ENCODE results near the gene SERF1A. TPM values are rescaled to one million over a fixed set of nuclear protein-coding genes. Genes with fewer than 3 reads are reported as not detected.
"Not testable (repeated sequence)": the region's sequence is repeated elsewhere in the genome, so short reads cannot be mapped to it uniquely, and the experiment has no call there.

SERF1A gene
- total and polyA plus RNA-seq, 2 of the 8 experiments (the other 6 are each of a cell fraction or from before 2014, with no cell fraction given) = 4.0 to 17.2 TPM

DNA sequence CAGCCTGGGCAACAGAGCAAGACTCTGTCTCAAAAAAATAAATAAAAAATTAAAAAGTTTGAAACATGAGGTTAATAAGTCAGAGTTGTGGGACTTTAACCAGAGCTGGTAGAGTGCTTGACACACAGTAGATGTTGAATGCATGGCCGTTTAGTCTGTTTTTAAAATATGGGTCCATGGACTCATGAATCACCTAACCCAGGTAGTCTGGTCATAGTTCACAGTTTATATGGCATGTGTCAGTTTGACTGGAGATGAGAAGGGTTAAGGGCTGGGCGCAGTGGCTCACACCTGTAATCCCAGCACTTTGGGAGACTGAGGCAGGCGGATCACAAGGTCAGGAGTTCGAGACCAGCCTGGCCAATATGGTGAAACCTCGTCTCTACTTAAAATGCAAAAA lies 6.2 kb downstream of the SERF1A start:
- H3K23ac ChIP-seq (ENCODE audit: insufficient read length); H3K79me2 ChIP-seq (ENCODE audit: control insufficient read depth in 1 of 2, insufficient read depth in 2 of 2, low read length in 2 of 2); H3K9me3 ChIP-seq (ENCODE audit: insufficient read depth in 2 of 2, low read depth in 1 of 2, low read length in 1 of 2); H4K5ac ChIP-seq (ENCODE audit: insufficient read length, low read depth, low read length); H3K23me2 ChIP-seq (ENCODE audit: low read depth, low read length); POLR2A ChIA-PET (ENCODE audit: partially characterized antibody); H4K91ac ChIP-seq (replicated peaks; ENCODE audit: insufficient read length, low read length); H3K4me1 ChIP-seq (replicated peaks in 1 of 4; ENCODE audit: control insufficient read depth in 3 of 4, insufficient read depth in 4 of 4, low read length in 3 of 4); H3K79me1 ChIP-seq (ENCODE audit: low read depth, low read length); H3K27me3 ChIP-seq (replicated peaks in 1 of 4; ENCODE audit: control insufficient read depth in 3 of 4, extremely low read depth in 1 of 4, insufficient read depth in 3 of 4, low read length in 3 of 4); H3K4me2 ChIP-seq (ENCODE audit: insufficient read depth in 1 of 2, low read depth in 2 of 2, low read length in 2 of 2); H3K4me3 ChIP-seq (ENCODE audit: extremely low read depth in 1 of 4, insufficient read depth in 2 of 4, low read depth in 3 of 4, low read length in 4 of 4); FAIRE-seq; H3K9ac ChIP-seq (replicated peaks in 1 of 4; ENCODE audit: extremely low read depth in 1 of 4, low read depth in 3 of 4, low read length in 3 of 4); H2BK12ac ChIP-seq (ENCODE audit: low read depth, low read length); H2BK120ac ChIP-seq (replicated peaks; ENCODE audit: low read depth, low read length); H2AK5ac ChIP-seq (ENCODE audit: low read depth, low read length); H3K4ac ChIP-seq (replicated peaks; ENCODE audit: insufficient read length, low read depth, low read length); H2BK5ac ChIP-seq (ENCODE audit: low read depth, low read length); H2AFZ ChIP-seq (ENCODE audit: low read length); H3K14ac ChIP-seq (ENCODE audit: insufficient read length); H3K27ac ChIP-seq (ENCODE audit: low read depth, low read length); H4K8ac ChIP-seq (ENCODE audit: extremely low read depth, insufficient read depth, low read length); H2BK15ac ChIP-seq (ENCODE audit: low read length); H3K36me3 ChIP-seq (ENCODE audit: control insufficient read depth in 2 of 4, insufficient read depth in 4 of 4, low read length in 3 of 4); H3K56ac ChIP-seq (replicated peaks; ENCODE audit: insufficient read length, low read depth, low read length); H4K20me1 ChIP-seq (replicated peaks in 1 of 2; ENCODE audit: control insufficient read depth in 1 of 2, insufficient read depth in 2 of 2, low read length in 2 of 2); CTCF ChIA-PET (ENCODE audit: partially characterized antibody); H3K18ac ChIP-seq (ENCODE audit: extremely low read depth, low read length); H2BK20ac ChIP-seq (ENCODE audit: low read length); DNase-seq (ENCODE audit: low read depth in 1 of 2, low spot score in 2 of 2): not testable (repeated sequence)
- WGBS, 2 experiments (ENCODE audit: extremely low coverage in 1 of 2, insufficient coverage in 1 of 2, insufficient read length in 1 of 2, insufficient replicate concordance in 2 of 2, low coverage in 1 of 2, low lambda C conversion rate in 2 of 2, missing lambda C conversion rate in 1 of 2) = no CpG with 5 or more reads among the region's 5 CpGs

DNA sequence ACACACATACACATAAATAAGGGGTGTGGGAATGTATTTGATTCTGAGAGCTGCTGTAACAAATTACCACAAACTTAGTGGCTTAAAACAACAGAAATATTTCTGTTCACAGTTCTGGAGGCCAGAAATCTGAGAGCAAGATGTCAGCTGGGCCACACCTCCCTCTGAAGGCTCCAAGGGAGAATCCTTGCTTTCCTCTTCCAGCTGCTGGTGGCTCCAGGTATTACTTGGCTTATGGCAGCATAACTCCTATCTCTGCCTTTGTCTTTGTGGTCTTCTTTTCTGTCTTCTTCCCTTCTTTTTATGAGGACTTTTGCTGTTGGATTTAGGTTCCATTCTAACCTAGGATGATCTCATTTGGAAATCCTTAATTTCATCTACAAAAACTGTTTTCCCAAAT lies 16.4 kb downstream of the SERF1A start:
- H3K4ac ChIP-seq (replicated peaks; ENCODE audit: insufficient read length, low read depth, low read length); H3K79me1 ChIP-seq (ENCODE audit: low read depth, low read length); H3K4me1 ChIP-seq (replicated peaks in 1 of 4; ENCODE audit: control insufficient read depth in 3 of 4, insufficient read depth in 4 of 4, low read length in 3 of 4); H3K23ac ChIP-seq (ENCODE audit: insufficient read length); H3K79me2 ChIP-seq (ENCODE audit: control insufficient read depth in 1 of 2, insufficient read depth in 2 of 2, low read length in 2 of 2); H2AK5ac ChIP-seq (ENCODE audit: low read depth, low read length); H3K14ac ChIP-seq (ENCODE audit: insufficient read length); H3K9me3 ChIP-seq (ENCODE audit: insufficient read depth in 2 of 2, low read depth in 1 of 2, low read length in 1 of 2); H3K56ac ChIP-seq (replicated peaks; ENCODE audit: insufficient read length, low read depth, low read length); H3K18ac ChIP-seq (ENCODE audit: extremely low read depth, low read length); FAIRE-seq; H2BK5ac ChIP-seq (ENCODE audit: low read depth, low read length); H4K8ac ChIP-seq (ENCODE audit: extremely low read depth, insufficient read depth, low read length); H3K4me3 ChIP-seq (ENCODE audit: extremely low read depth in 1 of 4, insufficient read depth in 2 of 4, low read depth in 3 of 4, low read length in 4 of 4); DNase-seq (ENCODE audit: low read depth in 1 of 2, low spot score in 2 of 2); CTCF ChIA-PET (ENCODE audit: partially characterized antibody); POLR2A ChIA-PET (ENCODE audit: partially characterized antibody); H2BK20ac ChIP-seq (ENCODE audit: low read length); H2AFZ ChIP-seq (ENCODE audit: low read length); H4K5ac ChIP-seq (ENCODE audit: insufficient read length, low read depth, low read length); H3K27ac ChIP-seq (ENCODE audit: low read depth, low read length); H3K36me3 ChIP-seq (ENCODE audit: control insufficient read depth in 2 of 4, insufficient read depth in 4 of 4, low read length in 3 of 4); H4K20me1 ChIP-seq (replicated peaks in 1 of 2; ENCODE audit: control insufficient read depth in 1 of 2, insufficient read depth in 2 of 2, low read length in 2 of 2); H4K91ac ChIP-seq (replicated peaks; ENCODE audit: insufficient read length, low read length); H2BK15ac ChIP-seq (ENCODE audit: low read length); H3K23me2 ChIP-seq (ENCODE audit: low read depth, low read length); H3K27me3 ChIP-seq (replicated peaks in 1 of 4; ENCODE audit: control insufficient read depth in 3 of 4, extremely low read depth in 1 of 4, insufficient read depth in 3 of 4, low read length in 3 of 4); H3K9ac ChIP-seq (replicated peaks in 1 of 4; ENCODE audit: extremely low read depth in 1 of 4, low read depth in 3 of 4, low read length in 3 of 4); H2BK120ac ChIP-seq (replicated peaks; ENCODE audit: low read depth, low read length); H2BK12ac ChIP-seq (ENCODE audit: low read depth, low read length); H3K4me2 ChIP-seq (ENCODE audit: insufficient read depth in 1 of 2, low read depth in 2 of 2, low read length in 2 of 2): not testable (repeated sequence)

Measured in H1 (cell line).